CD8-positive, alpha-beta memory T cell (primary cell): ENCODE results near the gene CCDC15. TPM values are rescaled to one million over a fixed set of nuclear protein-coding genes. Genes with fewer than 3 reads are reported as not detected.

Source experiments
- CTCF ChIA-PET: fragments of 350-600 bp; sonication (Branson Sonifier 250); formaldehyde crosslinking; loops from one replicate; lab custom pipeline; 2021; ENCODE audit warnings: antibody characterized with exemption; lab: Charles Lee
- POLR2A ChIA-PET: fragments of 350-600 bp; sonication (Branson Sonifier 250); formaldehyde crosslinking; loops from one replicate; lab custom pipeline; 2021; ENCODE audit warnings: antibody characterized with exemption; lab: Charles Lee
- DNase-seq, 5 donors: peaks; one replicate each; pipeline versions ENCODE4 v3.0.0 to v3.0.0-alpha.2; 2020 to 2022; ENCODE audit warnings: mixed read lengths in 1 of 5
- H3K27ac ChIP-seq: one replicate; pipeline ENCODE4 v1.7.0; 2013; ENCODE audit warnings: low read depth, mild to moderate bottlenecking, low read length, moderate library complexity
- H3K27me3 ChIP-seq: 2 replicates; pipeline ENCODE4 v1.7.0; 2013; ENCODE audit warnings: low read length, mild to moderate bottlenecking; ENCODE audit not compliant: insufficient read depth, poor library complexity, severe bottlenecking
- H3K36me3 ChIP-seq: 2 replicates; pipeline ENCODE4 v1.7.0; 2013; ENCODE audit warnings: mild to moderate bottlenecking, low read length, moderate library complexity; ENCODE audit not compliant: insufficient read depth
- H3K4me1 ChIP-seq: 2 replicates; pipeline ENCODE4 v1.7.0; 2013; ENCODE audit warnings: mild to moderate bottlenecking, low read length, moderate library complexity; ENCODE audit not compliant: insufficient read depth
- H3K4me3 ChIP-seq: 2 replicates; pipeline ENCODE4 v1.7.0; 2013; ENCODE audit warnings: mild to moderate bottlenecking, low read length
- H3K9me3 ChIP-seq: 2 replicates; pipeline ENCODE4 v1.7.0; 2013; ENCODE audit warnings: mild to moderate bottlenecking, low read length
- H3K27ac Mint-ChIP-seq, 8 donors: one replicate each; pipeline ENCODE4 v1.8.0; 2020 to 2021; ENCODE audit warnings: mixed read lengths in 8 of 8, mild to moderate bottlenecking in 6 of 8, inconsistent platforms in 3 of 8, moderate library complexity in 3 of 8
- H3K27me3 Mint-ChIP-seq, 2 donors: one replicate each; pipeline ENCODE4 v1.8.0; 2020 to 2021; ENCODE audit warnings: mixed read lengths in 2 of 2, mild to moderate bottlenecking in 1 of 2, moderate library complexity in 1 of 2
- H3K36me3 Mint-ChIP-seq, 3 donors: one replicate each; pipeline ENCODE4 v1.8.0; 2020 to 2021; ENCODE audit warnings: mixed read lengths in 3 of 3, inconsistent platforms in 1 of 3, mild to moderate bottlenecking in 1 of 3
- H3K4me1 Mint-ChIP-seq, 3 donors: one replicate each; pipeline ENCODE4 v1.8.0; 2020 to 2021; ENCODE audit warnings: mixed read lengths in 3 of 3, inconsistent platforms in 1 of 3, mild to moderate bottlenecking in 1 of 3
- H3K4me3 Mint-ChIP-seq, 7 donors: one replicate each; pipeline ENCODE4 v1.8.0; 2020 to 2021; ENCODE audit warnings: mixed read lengths in 7 of 7, mild to moderate bottlenecking in 6 of 7, moderate library complexity in 4 of 7, inconsistent platforms in 2 of 7
- H3K9me3 Mint-ChIP-seq, 5 donors: one replicate each; pipeline ENCODE4 v1.8.0; 2020 to 2022; ENCODE audit warnings: mixed read lengths in 5 of 5, mild to moderate bottlenecking in 3 of 5, moderate library complexity in 2 of 5, inconsistent platforms in 1 of 5
- polyA plus RNA-seq: library from polyadenylated mRNA; unstranded; fragments of 300-500 nt; fragmentation: Illumina TruSeq; gene quantifications from one replicate; pipeline ENCODE4 v1.2.3, GENCODE V29; 2021
- total RNA-seq, 2 experiments: library from RNA; stranded (reverse); gene quantifications; one replicate each; pipeline ENCODE4 v1.2.3, GENCODE V29; 2021

CCDC15 gene
- total and polyA plus RNA-seq, 3 experiments from 2014 or later: 1.6 to 3.7 (median 3.6) TPM

- Mint-ChIP-seq H3K27me3 (no peaks in the 10 kb centered on the region), H3K27ac (no peak overlapping the region), H3K36me3 (peaks cover 40 to 64% (median 47%) of the 10 kb centered on the region in 3 donors), H3K4me3 (no peak overlapping the region), H3K4me1 (no peaks in the 10 kb centered on the region), H3K9me3 (peaks cover 12 to 37% (median 34%) of the 10 kb centered on the region in 5 donors)
- Histone ChIP-seq H3K27me3 (no peaks in the 10 kb centered on the region), H3K4me1 (no peaks in the 10 kb centered on the region), H3K4me3 (no peak overlapping the region), H3K36me3 (no peaks in the 10 kb centered on the region), H3K9me3 (no peaks in the 10 kb centered on the region), H3K27ac (no peak overlapping the region)
- ChIA-PET CTCF (no interaction called here), POLR2A (no interaction called here)
- no peak for DNase-seq
Measured at GRCh38 chr11:124982043-124982442, 28.0 kb downstream of the CCDC15 start.

GRCh38 chr11:124983674-124984511 lies 29.9 kb downstream of the CCDC15 start:
- Histone ChIP-seq H3K27ac (no peak overlapping the region), H3K4me3 (no peak overlapping the region), H3K9me3 (no peaks in the 10 kb centered on the region), H3K27me3 (no peaks in the 10 kb centered on the region), H3K4me1 (no peaks in the 10 kb centered on the region), H3K36me3 (no peaks in the 10 kb centered on the region)
- DNase-seq: no peak
- Mint-ChIP-seq H3K9me3 (peaks cover 12 to 37% (median 26%) of the 10 kb centered on the region in 5 donors), H3K27ac (no peak overlapping the region), H3K27me3 (no peaks in the 10 kb centered on the region), H3K4me3 (no peak overlapping the region), H3K4me1 (no peaks in the 10 kb centered on the region), H3K36me3 (peaks cover 46 to 61% (median 47%) of the 10 kb centered on the region in 3 donors)
- ChIA-PET POLR2A (no interaction called here), CTCF (no interaction called here)

- H3K36me3 ChIP-seq: no peaks in the 10 kb centered on the region
- Mint-ChIP-seq H3K27ac (peak overlapping the region in 1 of 8 donors; percentile 35), H3K27me3 (no peaks in the 10 kb centered on the region), H3K9me3 (peaks cover 11 to 36% (median 25%) of the 10 kb centered on the region in 5 donors), H3K36me3 (peaks cover 45 to 55% (median 45%) of the 10 kb centered on the region in 3 donors), H3K4me1 (no peaks in the 10 kb centered on the region), H3K4me3 (no peak overlapping the region)
- H3K4me3 ChIP-seq: no peak overlapping the region
- no peak for DNase-seq
- ChIA-PET POLR2A (no interaction called here), CTCF (no interaction called here)
- no peaks in the 10 kb centered on the region for H3K4me1 ChIP-seq
- no peak overlapping the region for H3K27ac ChIP-seq
- no peaks in the 10 kb centered on the region for H3K27me3 ChIP-seq
- no peaks in the 10 kb centered on the region for H3K9me3 ChIP-seq
Measured at GRCh38 chr11:124984512-124984854, 30.5 kb downstream of the CCDC15 start.

GRCh38 chr11:124987096-124987495 lies 33.1 kb downstream of the CCDC15 start:
- Histone ChIP-seq H3K27ac (no peak overlapping the region), H3K27me3 (no peaks in the 10 kb centered on the region), H3K4me1 (no peaks in the 10 kb centered on the region), H3K4me3 (no peak overlapping the region), H3K9me3 (no peaks in the 10 kb centered on the region), H3K36me3 (no peaks in the 10 kb centered on the region)
- Mint-ChIP-seq H3K9me3 (peaks cover 0 to 12% (median 10%) of the 10 kb centered on the region in 5 donors), H3K4me1 (no peaks in the 10 kb centered on the region), H3K27me3 (no peaks in the 10 kb centered on the region), H3K36me3 (peaks cover 24 to 29% (median 28%) of the 10 kb centered on the region in 3 donors), H3K27ac (no peak overlapping the region), H3K4me3 (no peak overlapping the region)
- CTCF ChIA-PET: no interaction called here
- POLR2A ChIA-PET: no interaction called here
- no peak for DNase-seq

GRCh38 chr11:124988063-124988462 lies 34.1 kb downstream of the CCDC15 start:
- no peak overlapping the region for H3K4me3 Mint-ChIP-seq
- no peak for DNase-seq
- H3K27ac ChIP-seq: no peak overlapping the region
- no peak overlapping the region for H3K4me3 ChIP-seq
- no peaks in the 10 kb centered on the region for H3K27me3 ChIP-seq
- no peaks in the 10 kb centered on the region for H3K4me1 ChIP-seq
- no peaks in the 10 kb centered on the region for H3K36me3 ChIP-seq
- H3K4me1 Mint-ChIP-seq: no peaks in the 10 kb centered on the region
- H3K36me3 Mint-ChIP-seq: peaks cover 18 to 21% (median 19%) of the 10 kb centered on the region in 3 donors
- H3K9me3 ChIP-seq: no peaks in the 10 kb centered on the region
- ChIA-PET CTCF (no interaction called here), POLR2A (no interaction called here)
- H3K27me3 Mint-ChIP-seq: no peaks in the 10 kb centered on the region
- no peak overlapping the region for H3K27ac Mint-ChIP-seq
- H3K9me3 Mint-ChIP-seq: peaks cover 0 to 2% (median 2%) of the 10 kb centered on the region in 5 donors

- no peak overlapping the region for H3K4me3 Mint-ChIP-seq
- no peak for DNase-seq
- no peak overlapping the region for H3K4me3 ChIP-seq
- H3K27ac Mint-ChIP-seq: no peak overlapping the region
- H3K27me3 ChIP-seq: no peaks in the 10 kb centered on the region
- no peak overlapping the region for H3K27ac ChIP-seq
- no peaks in the 10 kb centered on the region for H3K27me3 Mint-ChIP-seq
- no peaks in the 10 kb centered on the region for H3K4me1 Mint-ChIP-seq
- H3K9me3 Mint-ChIP-seq: peaks cover 1 to 28% (median 6%) of the 10 kb centered on the region in 5 donors
- H3K9me3 ChIP-seq: peaks cover 4% of the 10 kb centered on the region
- no peaks in the 10 kb centered on the region for H3K36me3 ChIP-seq
- no peaks in the 10 kb centered on the region for H3K4me1 ChIP-seq
- H3K36me3 Mint-ChIP-seq: peaks cover 20 to 44% (median 31%) of the 10 kb centered on the region in 3 donors
- POLR2A ChIA-PET: no interaction called here
- CTCF ChIA-PET: no interaction called here
Measured at GRCh38 chr11:125001079-125001778, 47.2 kb downstream of the CCDC15 start.

- Histone ChIP-seq H3K9me3 (peaks cover 4% of the 10 kb centered on the region), H3K27ac (no peak overlapping the region), H3K36me3 (no peaks in the 10 kb centered on the region), H3K27me3 (no peaks in the 10 kb centered on the region), H3K4me3 (no peak overlapping the region), H3K4me1 (no peaks in the 10 kb centered on the region)
- peaks cover 2 to 28% (median 6%) of the 10 kb centered on the region in 5 donors for H3K9me3 Mint-ChIP-seq
- H3K4me1 Mint-ChIP-seq: no peaks in the 10 kb centered on the region
- H3K4me3 Mint-ChIP-seq: no peak overlapping the region
- ChIA-PET POLR2A (interaction anchor here (0.6 kb wide), 1 partner anchor 9 kb away, joined by 5 read pairs; no protein-coding TSS in a partner anchor), CTCF (no interaction called here)
- H3K36me3 Mint-ChIP-seq: peaks cover 22 to 50% (median 36%) of the 10 kb centered on the region in 3 donors
- DNase-seq: no peak
- no peak overlapping the region for H3K27ac Mint-ChIP-seq
- H3K27me3 Mint-ChIP-seq: no peaks in the 10 kb centered on the region
Measured at GRCh38 chr11:125001849-125002248, 47.8 kb downstream of the CCDC15 start.

- Histone ChIP-seq H3K36me3 (no peaks in the 10 kb centered on the region), H3K27ac (no peak overlapping the region), H3K9me3 (peaks cover 4% of the 10 kb centered on the region), H3K27me3 (no peaks in the 10 kb centered on the region), H3K4me1 (no peaks in the 10 kb centered on the region), H3K4me3 (no peak overlapping the region)
- no peaks in the 10 kb centered on the region for H3K27me3 Mint-ChIP-seq
- H3K36me3 Mint-ChIP-seq: peaks cover 26 to 68% (median 45%) of the 10 kb centered on the region in 3 donors
- no peaks in the 10 kb centered on the region for H3K4me1 Mint-ChIP-seq
- POLR2A ChIA-PET: no interaction called here
- H3K9me3 Mint-ChIP-seq: peaks cover 2 to 28% (median 6%) of the 10 kb centered on the region in 5 donors
- no peak for DNase-seq
- CTCF ChIA-PET: interaction anchor here (0.6 kb wide), 1 partner anchor 1471 kb away, joined by 3 read pairs; no protein-coding TSS in a partner anchor
- no peak overlapping the region for H3K27ac Mint-ChIP-seq
- no peak overlapping the region for H3K4me3 Mint-ChIP-seq
Measured at GRCh38 chr11:125005491-125005890, 51.5 kb downstream of the CCDC15 start.
